ENCODE measurements around the gene USP32. TPM values are rescaled to one million over a fixed set of nuclear protein-coding genes. Genes with fewer than 3 reads are reported as not detected.

Gene USP32
- total RNA-seq, 1 experiment from 2014 or later = 103 TPM

DNA sequence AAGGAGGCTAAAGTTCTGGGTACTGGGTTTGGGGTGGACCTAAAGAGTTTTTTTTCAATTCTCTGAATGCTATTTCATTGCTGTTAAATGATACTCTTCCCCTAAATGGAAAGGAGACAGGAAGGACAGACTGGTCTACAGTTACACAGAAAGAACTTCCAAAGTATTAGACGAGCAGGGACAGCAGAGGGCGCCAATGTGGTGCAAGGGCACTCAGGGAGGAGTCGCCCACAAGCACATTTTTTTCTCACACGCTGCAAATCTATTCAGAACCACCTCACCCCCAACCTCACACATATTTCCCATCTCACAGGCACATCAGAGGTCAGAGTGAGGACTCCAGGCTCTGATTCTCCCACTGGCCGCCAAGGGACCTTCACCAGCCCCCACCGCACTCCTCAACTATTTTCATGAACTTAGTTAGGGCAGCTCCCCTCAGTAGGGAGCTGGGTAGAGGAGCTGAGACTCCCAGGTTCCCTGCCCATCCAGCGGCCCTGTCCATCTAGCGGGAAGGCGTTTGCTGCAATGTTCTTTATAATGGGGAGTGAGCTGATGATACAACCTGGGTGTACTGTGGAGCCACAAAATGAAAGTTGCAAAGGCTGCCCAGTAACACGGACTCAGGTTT, 248.9 kb downstream of the USP32 start:
- Mint-ChIP-seq H3K27ac (peak overlapping the region; percentile 54; the same call in 1 of the 2 replicates), H3K27me3 (ENCODE audit: low read depth) (peaks cover 84% of the 10 kb centered on the region), H3K36me3 (no peaks in the 10 kb centered on the region), H3K9me3 (no peaks in the 10 kb centered on the region), H3K4me1 (peaks cover 57% of the 10 kb centered on the region), H3K4me3 (peak overlapping the region; percentile 68)
- peak; percentile 94 for DNase-seq (ENCODE audit: low spot score)
- ChIA-PET CTCF (interaction anchor here (0.6 to 5.1 kb wide), 16 partner anchors 9 to 528 kb away, joined by 3 to 53 read pairs (median 5); partner anchors contain the start of genes CA4, CHCT1 and HEATR6), POLR2A (interaction anchor here (1.1 kb wide), 1 partner anchor 16 kb away, joined by 3 read pairs; no protein-coding TSS in a partner anchor)
- peak; percentile 68 for ATAC-seq
- TF ChIP-seq, protein P1, sequence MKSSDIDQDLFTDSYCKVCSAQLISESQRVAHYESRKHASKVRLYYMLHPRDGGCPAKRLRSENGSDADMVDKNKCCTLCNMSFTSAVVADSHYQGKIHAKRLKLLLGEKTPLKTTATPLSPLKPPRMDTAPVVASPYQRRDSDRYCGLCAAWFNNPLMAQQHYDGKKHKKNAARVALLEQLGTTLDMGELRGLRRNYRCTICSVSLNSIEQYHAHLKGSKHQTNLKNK (CRISPR knock-in tag; IDR thresholded peaks at IDR 0.05) = no peak
- TF ChIP-seq JAZF1 (CRISPR knock-in tag; IDR thresholded peaks at IDR 0.05) = no peak
- TF ChIP-seq SMAD4 (CRISPR knock-in tag; IDR thresholded peaks at IDR 0.05) = no peak
- no peak for TF ChIP-seq RELA (CRISPR knock-in tag; IDR thresholded peaks at IDR 0.05; ENCODE audit: borderline replicate concordance)
- TF ChIP-seq ZNF263 (CRISPR knock-in tag; IDR thresholded peaks at IDR 0.05; ENCODE audit: low read depth) = no peak
- TF ChIP-seq, protein P2, sequence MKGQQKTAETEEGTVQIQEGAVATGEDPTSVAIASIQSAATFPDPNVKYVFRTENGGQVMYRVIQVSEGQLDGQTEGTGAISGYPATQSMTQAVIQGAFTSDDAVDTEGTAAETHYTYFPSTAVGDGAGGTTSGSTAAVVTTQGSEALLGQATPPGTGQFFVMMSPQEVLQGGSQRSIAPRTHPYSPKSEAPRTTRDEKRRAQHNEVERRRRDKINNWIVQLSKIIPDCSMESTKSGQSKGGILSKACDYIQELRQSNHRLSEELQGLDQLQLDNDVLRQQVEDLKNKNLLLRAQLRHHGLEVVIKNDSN (CRISPR knock-in tag; IDR thresholded peaks at IDR 0.05) = no peak
- no peak for TF ChIP-seq TCF7 (CRISPR knock-in tag; IDR thresholded peaks at IDR 0.05; ENCODE audit: low read depth)
- TF ChIP-seq SP1 (CRISPR knock-in tag; conservative IDR thresholded peaks at IDR 0.05) = no peak
- TF ChIP-seq, protein P3, sequence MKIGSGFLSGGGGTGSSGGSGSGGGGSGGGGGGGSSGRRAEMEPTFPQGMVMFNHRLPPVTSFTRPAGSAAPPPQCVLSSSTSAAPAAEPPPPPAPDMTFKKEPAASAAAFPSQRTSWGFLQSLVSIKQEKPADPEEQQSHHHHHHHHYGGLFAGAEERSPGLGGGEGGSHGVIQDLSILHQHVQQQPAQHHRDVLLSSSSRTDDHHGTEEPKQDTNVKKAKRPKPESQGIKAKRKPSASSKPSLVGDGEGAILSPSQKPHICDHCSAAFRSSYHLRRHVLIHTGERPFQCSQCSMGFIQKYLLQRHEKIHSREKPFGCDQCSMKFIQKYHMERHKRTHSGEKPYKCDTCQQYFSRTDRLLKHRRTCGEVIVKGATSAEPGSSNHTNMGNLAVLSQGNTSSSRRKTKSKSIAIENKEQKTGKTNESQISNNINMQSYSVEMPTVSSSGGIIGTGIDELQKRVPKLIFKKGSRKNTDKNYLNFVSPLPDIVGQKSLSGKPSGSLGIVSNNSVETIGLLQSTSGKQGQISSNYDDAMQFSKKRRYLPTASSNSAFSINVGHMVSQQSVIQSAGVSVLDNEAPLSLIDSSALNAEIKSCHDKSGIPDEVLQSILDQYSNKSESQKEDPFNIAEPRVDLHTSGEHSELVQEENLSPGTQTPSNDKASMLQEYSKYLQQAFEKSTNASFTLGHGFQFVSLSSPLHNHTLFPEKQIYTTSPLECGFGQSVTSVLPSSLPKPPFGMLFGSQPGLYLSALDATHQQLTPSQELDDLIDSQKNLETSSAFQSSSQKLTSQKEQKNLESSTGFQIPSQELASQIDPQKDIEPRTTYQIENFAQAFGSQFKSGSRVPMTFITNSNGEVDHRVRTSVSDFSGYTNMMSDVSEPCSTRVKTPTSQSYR (CRISPR knock-in tag; IDR thresholded peaks at IDR 0.05) = 0 out of 2 replicates have a peak, but pooled peaks have one; percentile 43
- TF ChIP-seq, protein P4, sequence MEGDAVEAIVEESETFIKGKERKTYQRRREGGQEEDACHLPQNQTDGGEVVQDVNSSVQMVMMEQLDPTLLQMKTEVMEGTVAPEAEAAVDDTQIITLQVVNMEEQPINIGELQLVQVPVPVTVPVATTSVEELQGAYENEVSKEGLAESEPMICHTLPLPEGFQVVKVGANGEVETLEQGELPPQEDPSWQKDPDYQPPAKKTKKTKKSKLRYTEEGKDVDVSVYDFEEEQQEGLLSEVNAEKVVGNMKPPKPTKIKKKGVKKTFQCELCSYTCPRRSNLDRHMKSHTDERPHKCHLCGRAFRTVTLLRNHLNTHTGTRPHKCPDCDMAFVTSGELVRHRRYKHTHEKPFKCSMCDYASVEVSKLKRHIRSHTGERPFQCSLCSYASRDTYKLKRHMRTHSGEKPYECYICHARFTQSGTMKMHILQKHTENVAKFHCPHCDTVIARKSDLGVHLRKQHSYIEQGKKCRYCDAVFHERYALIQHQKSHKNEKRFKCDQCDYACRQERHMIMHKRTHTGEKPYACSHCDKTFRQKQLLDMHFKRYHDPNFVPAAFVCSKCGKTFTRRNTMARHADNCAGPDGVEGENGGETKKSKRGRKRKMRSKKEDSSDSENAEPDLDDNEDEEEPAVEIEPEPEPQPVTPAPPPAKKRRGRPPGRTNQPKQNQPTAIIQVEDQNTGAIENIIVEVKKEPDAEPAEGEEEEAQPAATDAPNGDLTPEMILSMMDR (IDR thresholded peaks at IDR 0.05) = peak; percentile 45; the same call in 1 of the 2 replicates
- no peak for TF ChIP-seq SMAD3 (CRISPR knock-in tag; IDR thresholded peaks at IDR 0.05; ENCODE audit: borderline replicate concordance)
- TF ChIP-seq, protein P5, sequence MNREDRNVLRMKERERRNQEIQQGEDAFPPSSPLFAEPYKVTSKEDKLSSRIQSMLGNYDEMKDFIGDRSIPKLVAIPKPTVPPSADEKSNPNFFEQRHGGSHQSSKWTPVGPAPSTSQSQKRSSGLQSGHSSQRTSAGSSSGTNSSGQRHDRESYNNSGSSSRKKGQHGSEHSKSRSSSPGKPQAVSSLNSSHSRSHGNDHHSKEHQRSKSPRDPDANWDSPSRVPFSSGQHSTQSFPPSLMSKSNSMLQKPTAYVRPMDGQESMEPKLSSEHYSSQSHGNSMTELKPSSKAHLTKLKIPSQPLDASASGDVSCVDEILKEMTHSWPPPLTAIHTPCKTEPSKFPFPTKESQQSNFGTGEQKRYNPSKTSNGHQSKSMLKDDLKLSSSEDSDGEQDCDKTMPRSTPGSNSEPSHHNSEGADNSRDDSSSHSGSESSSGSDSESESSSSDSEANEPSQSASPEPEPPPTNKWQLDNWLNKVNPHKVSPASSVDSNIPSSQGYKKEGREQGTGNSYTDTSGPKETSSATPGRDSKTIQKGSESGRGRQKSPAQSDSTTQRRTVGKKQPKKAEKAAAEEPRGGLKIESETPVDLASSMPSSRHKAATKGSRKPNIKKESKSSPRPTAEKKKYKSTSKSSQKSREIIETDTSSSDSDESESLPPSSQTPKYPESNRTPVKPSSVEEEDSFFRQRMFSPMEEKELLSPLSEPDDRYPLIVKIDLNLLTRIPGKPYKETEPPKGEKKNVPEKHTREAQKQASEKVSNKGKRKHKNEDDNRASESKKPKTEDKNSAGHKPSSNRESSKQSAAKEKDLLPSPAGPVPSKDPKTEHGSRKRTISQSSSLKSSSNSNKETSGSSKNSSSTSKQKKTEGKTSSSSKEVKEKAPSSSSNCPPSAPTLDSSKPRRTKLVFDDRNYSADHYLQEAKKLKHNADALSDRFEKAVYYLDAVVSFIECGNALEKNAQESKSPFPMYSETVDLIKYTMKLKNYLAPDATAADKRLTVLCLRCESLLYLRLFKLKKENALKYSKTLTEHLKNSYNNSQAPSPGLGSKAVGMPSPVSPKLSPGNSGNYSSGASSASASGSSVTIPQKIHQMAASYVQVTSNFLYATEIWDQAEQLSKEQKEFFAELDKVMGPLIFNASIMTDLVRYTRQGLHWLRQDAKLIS (CRISPR knock-in tag; IDR thresholded peaks at IDR 0.05; ENCODE audit: borderline replicate concordance) = no peak

All from WTC11 (cell line).